Glomerular endothelial cell (primary cell): Measurements from ENCODE around the gene CNKSR2. TPM values are rescaled to one million over a fixed set of nuclear protein-coding genes. Genes with fewer than 3 reads are reported as not detected.

Source experiments
- DNase-seq: peaks from one replicate; pipeline ENCODE4 v3.0.0-alpha.2; 2011; ENCODE audit warnings: low read depth, low spot score; ENCODE audit errors: extremely low read depth
- total RNA-seq: library from RNA; depleted of rRNA; stranded (reverse); fragments of >200 nt; gene quantifications from 2 replicates; pipeline ENCODE4 v1.2.3, GENCODE V29; 2015

Gene CNKSR2
- not detected in 2 replicates for total RNA-seq

GRCh38 chrX:21374163-21374993 lies at the start of gene CNKSR2:
Gene CNKSR2 (plus strand): TSS chrX:21374418. CDS start chrX:21374898, 480 bp downstream.
- DNase-seq: no peak

GRCh38 chrX:21354725-21355124 lies 19.5 kb upstream of the CNKSR2 start:
- no peak for DNase-seq

DNA sequence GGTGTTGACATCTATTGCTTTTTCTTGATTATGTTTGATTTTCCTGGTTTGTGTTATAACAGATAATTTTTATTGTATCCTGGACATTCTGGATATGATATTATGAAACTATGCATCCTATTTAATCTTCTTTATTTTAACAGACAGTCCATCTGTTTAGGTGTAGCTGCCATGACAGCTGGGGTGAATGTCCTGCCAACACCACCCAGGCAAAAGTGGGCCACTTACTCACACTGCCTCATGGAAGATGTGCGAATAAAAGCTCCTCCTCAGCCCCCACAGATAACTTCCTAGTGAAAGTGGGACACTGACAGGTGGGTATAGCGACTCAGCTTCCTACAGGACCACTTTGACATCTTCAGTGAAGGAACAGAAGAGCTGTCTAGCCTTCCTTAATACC lies 18.4 kb upstream of the CNKSR2 start:
- DNase-seq: no peak

- no peak for DNase-seq
Measured at GRCh38 chrX:21369613-21370012, 4.6 kb upstream of the CNKSR2 start.

DNA sequence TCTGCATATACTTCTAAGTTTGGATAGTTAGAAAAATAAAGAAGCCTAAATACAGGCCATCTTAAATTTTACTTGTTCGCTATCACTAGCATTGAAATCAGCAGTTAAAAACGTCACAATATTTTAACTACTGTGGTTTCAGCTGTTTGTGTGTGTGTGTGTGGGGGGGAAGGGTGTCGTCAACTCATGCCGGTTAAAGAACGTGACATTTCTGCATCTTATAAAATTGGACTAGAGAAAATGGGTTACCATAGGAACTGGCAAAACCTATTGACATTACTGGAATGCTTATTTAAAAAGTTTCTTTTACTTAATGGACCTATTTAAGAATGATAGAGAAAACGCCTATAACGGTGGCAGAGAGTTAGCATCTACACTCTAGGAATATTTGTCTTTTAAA lies 1.2 kb upstream of the CNKSR2 start:
- DNase-seq: no peak

DNA sequence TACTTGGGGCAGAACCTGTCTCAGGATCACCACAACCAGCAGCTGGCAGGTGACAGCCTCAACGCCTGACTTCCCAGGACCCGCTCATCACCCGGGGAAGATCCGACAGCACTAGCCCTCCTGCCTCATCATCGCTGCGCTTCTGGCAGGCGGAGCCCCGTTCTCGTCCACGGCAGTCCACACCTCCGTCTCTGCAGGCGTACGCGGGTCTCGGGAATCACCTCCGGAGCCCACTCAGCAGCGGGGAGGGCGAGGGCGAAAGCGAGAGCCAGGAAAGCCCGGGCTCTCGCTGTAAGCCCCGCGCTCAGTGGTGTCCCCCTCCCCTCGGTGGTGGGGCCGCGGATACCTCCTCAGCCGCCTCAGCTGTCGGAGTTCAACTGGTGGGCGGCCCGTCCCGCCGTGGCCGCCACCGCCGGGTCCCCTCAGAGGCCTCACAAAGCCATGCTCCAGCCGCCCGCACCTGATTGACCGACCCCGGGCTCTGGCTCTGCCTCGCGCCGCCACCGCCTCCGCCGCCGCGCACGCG lies 518 bp upstream of the CNKSR2 start:
- DNase-seq: no peak

- DNase-seq: no peak
Measured at GRCh38 chrX:21374994-21375707, 933 bp downstream of the CNKSR2 start.

DNA sequence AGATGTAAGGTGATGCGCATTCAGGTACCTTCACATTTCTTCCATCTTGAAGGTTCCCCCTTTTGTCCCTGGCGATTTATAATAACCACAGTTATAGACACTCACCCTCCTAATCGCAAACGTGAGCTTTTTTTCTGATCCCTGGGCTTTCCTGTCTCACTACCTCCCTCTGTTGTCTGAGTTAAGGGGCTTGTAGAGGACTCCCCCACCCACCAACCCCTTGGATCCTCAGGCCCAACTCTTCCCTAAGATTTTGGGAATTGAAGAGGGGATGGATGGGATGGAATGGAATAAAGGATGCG lies 1.4 kb downstream of the CNKSR2 start:
- DNase-seq: no peak

DNA sequence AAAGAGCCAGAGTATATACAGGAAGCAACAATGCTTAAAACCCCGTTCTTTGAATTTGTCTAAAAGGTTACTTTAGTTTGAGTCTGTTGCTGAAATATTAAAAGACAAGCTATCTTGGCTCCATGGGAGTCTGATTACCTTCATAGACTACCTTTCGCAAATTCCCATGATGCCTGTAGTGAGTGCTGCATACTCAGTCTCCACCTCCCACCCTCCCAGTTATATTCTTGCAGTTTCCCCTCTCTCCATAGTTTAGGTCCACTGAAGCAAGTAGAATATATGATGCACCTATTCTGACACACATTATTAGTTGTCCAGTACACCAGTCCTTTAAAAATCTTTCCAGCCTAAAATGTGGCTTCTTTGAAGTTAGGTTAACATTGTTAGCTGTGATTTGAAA lies 2.4 kb downstream of the CNKSR2 start:
- no peak for DNase-seq

DNA sequence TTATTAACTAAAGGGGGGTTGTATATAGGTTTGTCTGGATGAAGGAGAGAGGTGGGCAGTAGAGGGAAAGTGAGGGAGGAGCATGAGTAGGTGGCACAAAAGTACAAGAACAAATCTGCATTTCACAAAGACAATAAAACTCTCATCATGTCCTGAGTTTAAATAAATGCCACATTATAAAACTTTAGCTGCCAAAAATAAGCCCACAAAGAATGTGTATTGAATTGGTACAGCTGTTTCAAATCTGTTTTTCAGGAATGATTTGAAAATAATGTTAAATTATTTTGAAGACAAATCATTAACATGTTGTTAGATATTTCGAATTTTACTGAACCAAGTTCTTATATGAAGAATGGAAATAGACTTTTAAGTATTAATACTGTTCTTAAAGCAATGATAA lies 5.8 kb downstream of the CNKSR2 start:
- no peak for DNase-seq

DNA sequence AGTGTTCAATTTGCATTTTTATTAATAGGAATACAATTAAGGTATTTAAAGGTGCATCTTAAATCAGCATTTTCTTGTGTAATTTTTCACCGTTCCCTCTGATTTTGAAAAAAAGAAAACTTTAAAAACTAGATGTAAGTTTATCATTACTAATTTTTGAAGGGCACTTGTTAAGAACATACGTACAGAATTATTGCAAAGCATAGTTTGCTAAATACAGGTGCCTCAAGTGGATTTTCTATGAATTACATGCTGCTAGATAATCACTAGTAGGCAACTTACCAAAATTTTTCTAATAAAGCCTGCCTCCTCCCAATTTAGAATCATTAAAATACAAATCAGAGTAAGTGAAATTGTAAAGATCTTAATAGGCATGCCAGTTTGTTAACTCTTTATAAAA lies 8.5 kb downstream of the CNKSR2 start:
- no peak for DNase-seq

GRCh38 chrX:21383546-21383945 lies 9.3 kb downstream of the CNKSR2 start:
- no peak for DNase-seq

DNA sequence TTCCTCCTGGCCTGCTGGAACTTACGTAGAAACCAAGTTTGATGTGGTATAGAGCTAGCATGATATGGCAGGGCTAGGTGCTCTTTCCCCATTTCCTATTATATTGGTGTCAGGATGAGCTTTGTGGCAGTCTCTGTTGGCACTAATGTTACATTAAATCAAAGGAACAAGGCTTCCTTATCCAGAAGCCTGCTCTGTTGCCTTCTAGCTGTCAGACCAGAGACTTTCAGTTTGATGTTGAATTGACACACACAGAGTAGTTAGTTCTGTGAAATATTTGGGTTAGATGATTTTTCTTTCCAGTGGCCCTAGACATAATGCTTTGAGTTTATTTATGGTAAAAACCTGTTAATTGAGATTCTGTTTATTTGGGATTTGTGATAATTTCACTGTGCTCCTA lies 10.0 kb downstream of the CNKSR2 start:
- DNase-seq: no peak

DNA sequence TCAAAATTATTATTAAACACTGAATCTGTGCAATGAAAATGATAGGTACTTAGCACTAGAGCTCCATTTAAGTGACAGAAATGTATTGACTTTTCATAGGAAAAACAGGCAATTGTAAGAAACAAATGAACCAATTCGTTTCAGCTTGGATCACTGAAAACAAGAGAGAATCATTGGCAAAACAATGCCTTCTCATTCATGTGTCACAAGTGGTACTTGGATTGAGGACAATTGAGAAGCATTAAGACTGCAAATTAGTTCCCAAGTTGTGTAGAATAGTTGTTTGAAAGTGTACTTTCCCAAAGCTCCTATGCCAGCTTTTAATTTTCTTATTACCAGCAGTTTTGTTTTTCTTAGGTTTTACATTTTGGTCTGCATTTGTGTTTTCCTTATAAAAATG lies 20.6 kb downstream of the CNKSR2 start:
- no peak for DNase-seq

DNA sequence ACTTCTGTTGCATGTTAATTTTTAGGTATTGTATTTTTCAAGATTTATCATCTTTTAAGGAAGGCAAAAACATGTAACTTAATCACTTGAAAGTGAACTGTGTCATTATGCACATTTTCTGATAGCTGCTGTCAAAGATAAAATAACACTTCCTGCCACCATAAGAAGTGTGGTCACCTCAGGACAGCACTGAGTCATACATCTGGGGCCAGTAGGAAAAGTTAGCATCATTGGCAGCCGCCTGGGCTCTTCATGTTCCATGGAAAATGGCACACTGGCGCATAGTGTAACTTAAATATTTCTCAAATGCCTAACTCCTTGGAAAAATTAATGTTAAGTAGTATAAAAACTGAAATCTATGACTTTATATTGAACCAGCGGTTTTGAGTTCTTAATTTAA lies 24.2 kb downstream of the CNKSR2 start:
- no peak for DNase-seq

DNA sequence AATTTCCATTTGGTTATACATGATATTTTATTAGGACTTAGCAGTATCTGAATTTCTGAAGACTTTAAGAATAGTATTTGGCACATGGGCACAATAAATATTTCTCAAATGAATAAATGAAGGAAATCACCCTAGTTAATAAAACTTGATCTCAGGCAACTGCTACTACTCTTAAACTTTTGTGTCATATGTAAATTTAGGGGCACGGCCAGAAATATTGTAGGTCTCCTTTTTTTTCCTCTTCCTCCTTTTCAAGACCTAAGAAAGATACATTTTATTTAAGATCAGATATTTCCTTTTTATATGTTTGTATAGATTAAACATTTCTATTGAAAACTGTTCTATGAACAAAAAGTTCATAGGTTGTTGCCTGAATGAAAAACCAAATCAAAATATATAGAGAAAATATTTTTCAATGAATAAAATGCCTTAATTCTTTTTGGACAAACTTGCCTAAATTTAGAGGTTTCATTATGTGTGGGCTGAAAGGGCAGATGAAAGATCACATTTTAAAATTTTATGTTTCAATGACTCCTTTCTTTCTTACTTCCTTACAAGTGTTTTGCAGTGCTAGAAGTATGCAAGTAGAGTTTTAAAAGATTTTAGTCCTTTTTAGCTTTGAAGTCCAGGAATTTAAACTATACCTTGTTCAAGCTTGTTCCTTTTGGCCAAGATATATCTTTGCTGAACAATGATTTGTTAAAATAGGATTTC lies 26.3 kb downstream of the CNKSR2 start:
- DNase-seq: no peak

GRCh38 chrX:21408307-21408706 lies 34.1 kb downstream of the CNKSR2 start:
- no peak for DNase-seq

- DNase-seq: no peak
Measured at GRCh38 chrX:21408788-21409187, 34.6 kb downstream of the CNKSR2 start.

DNA sequence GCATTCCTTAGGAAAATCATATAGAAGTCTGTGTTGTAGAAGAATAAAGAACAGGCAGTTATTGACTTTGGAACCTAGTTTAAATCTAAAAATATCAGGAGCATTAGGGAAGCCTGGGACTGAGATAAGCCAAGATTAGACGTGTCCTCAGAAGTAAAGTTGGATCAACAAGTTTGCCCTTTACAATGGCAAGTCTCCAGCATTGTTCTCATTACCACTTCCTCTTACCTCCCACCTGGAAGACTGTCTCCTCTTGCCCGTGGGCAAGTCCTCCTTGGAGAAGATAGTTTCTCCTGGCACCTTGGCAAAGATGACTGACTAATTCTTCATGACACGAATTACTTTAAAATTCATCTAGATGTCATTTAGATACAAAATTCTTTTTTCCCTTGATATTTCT lies 37.8 kb downstream of the CNKSR2 start:
- DNase-seq: no peak

- no peak for DNase-seq
Measured at GRCh38 chrX:21412883-21413282, 38.7 kb downstream of the CNKSR2 start.

GRCh38 chrX:21427086-21427485 lies 52.9 kb downstream of the CNKSR2 start:
- no peak for DNase-seq

DNA sequence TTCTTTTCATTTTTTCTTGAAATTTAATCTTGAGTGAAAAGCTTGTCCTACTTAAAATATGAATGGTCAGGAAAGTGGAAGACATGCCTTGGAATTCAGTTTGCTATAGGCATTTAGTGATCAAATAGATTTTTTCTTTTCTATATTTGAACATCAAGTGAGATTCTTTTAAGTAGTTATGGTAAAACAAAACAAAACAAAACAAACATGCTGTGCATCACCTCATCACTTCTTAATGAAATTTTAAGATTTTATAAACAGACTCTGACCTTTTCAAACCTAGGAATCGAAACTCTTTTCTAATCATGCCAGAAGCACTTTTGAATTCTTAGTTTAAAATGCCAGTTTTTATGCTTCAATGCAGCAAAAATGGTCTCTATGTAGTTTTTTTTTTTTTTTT lies 62.8 kb downstream of the CNKSR2 start:
- DNase-seq: no peak
